GM23338 (cell line): Measurements from ENCODE around the gene GRIK2. TPM values are rescaled to one million over a fixed set of nuclear protein-coding genes. Genes with fewer than 3 reads are reported as not detected.

Source experiments
- ATAC-seq: fragments of 200-7000 bp; cut with Tn5 transposase; 3 replicates; pipeline ENCODE4 v1.9.1; 2020
- DNase-seq: peaks from one replicate; pipeline ENCODE4 v3.0.0-alpha.2; 2015; ENCODE audit warnings: low spot score
- H2AFZ ChIP-seq: fragments of 200-600 bp; sonication (generic); 2 replicates; pipeline ENCODE4 v1.8.0; 2016; ENCODE audit warnings: antibody characterized with exemption, mild to moderate bottlenecking, moderate library complexity
- H3F3A ChIP-seq: fragments of 200-600 bp; sonication (generic); replicated peaks from 2 replicates; pipeline ENCODE4 v1.8.0; 2017; ENCODE audit warnings: antibody characterized with exemption, mixed run types, low read depth
- H3K27ac ChIP-seq: fragments of 200-600 bp; sonication (generic); 2 replicates; pipeline ENCODE4 v1.6.1; 2016; ENCODE audit warnings: low read depth
- H3K27me3 ChIP-seq: fragments of 200-600 bp; sonication (generic); 2 replicates; pipeline ENCODE4 v1.8.0; 2016; ENCODE audit warnings: mild to moderate bottlenecking, mixed run types, moderate library complexity; ENCODE audit not compliant: insufficient read depth
- H3K36me3 ChIP-seq: fragments of 200-600 bp; sonication (generic); 2 replicates; pipeline ENCODE4 v1.8.0; 2016; ENCODE audit warnings: mild to moderate bottlenecking; ENCODE audit not compliant: insufficient read depth
- H3K4me1 ChIP-seq: fragments of 200-600 bp; sonication (generic); 2 replicates; pipeline ENCODE4 v1.8.0; 2016; ENCODE audit warnings: mild to moderate bottlenecking, moderate library complexity; ENCODE audit not compliant: insufficient read depth
- H3K4me2 ChIP-seq: fragments of 200-600 bp; sonication (generic); 2 replicates; pipeline ENCODE4 v1.7.1; 2017; ENCODE audit warnings: mixed run types
- H3K4me3 ChIP-seq: fragments of 200-600 bp; sonication (generic); 2 replicates; pipeline ENCODE4 v1.6.1; 2016; ENCODE audit warnings: mixed run types
- H3K79me2 ChIP-seq: fragments of 200-600 bp; sonication (generic); replicated peaks from 2 replicates; pipeline ENCODE4 v1.8.0; 2017; ENCODE audit warnings: mild to moderate bottlenecking; ENCODE audit not compliant: insufficient read depth
- H3K9me2 ChIP-seq: fragments of 200-600 bp; sonication (generic); 2 replicates; pipeline ENCODE4 v1.8.0; 2017; ENCODE audit not compliant: insufficient read depth
- H4K20me1 ChIP-seq: fragments of 200-600 bp; sonication (generic); replicated peaks from 2 replicates; pipeline ENCODE4 v1.8.0; 2017; ENCODE audit warnings: mild to moderate bottlenecking; ENCODE audit not compliant: insufficient read depth
- H3K27ac Mint-ChIP-seq: 2 replicates; pipeline ENCODE4 v1.8.0; 2020; ENCODE audit warnings: inconsistent platforms, mild to moderate bottlenecking, moderate library complexity, mixed read lengths
- H3K27me3 Mint-ChIP-seq: 3 replicates; pipeline ENCODE4 v1.8.0; 2022; ENCODE audit warnings: low read depth, mild to moderate bottlenecking, moderate library complexity, mixed read lengths, inconsistent platforms; ENCODE audit not compliant: insufficient read depth, poor library complexity
- H3K36me3 Mint-ChIP-seq: 3 replicates; pipeline ENCODE4 v1.8.0; 2021; ENCODE audit warnings: low read depth, mild to moderate bottlenecking, inconsistent platforms, moderate library complexity, mixed read lengths
- H3K4me1 Mint-ChIP-seq: 3 replicates; pipeline ENCODE4 v1.8.0; 2020; ENCODE audit warnings: mild to moderate bottlenecking, inconsistent platforms, mixed read lengths
- H3K4me3 Mint-ChIP-seq: 3 replicates; pipeline ENCODE4 v1.8.0; 2021; ENCODE audit warnings: moderate library complexity, mild to moderate bottlenecking, inconsistent platforms, mixed read lengths
- H3K9me3 Mint-ChIP-seq: 3 replicates; pipeline ENCODE4 v1.8.0; 2020; ENCODE audit warnings: moderate library complexity, mild to moderate bottlenecking, inconsistent platforms, mixed read lengths
- EZH2 ChIP-seq: fragments of 200-600 bp; sonication (generic); IDR thresholded peaks from one replicate; pipeline ENCODE4 v1.8.0; 2017; ENCODE audit warnings: antibody characterized with exemption, mild to moderate bottlenecking, low read depth; ENCODE audit not compliant: unreplicated experiment
- JUNB ChIP-seq: IDR thresholded peaks from one replicate; pipeline ENCODE4 v1.6.1; 2016; ENCODE audit warnings: antibody characterized with exemption; ENCODE audit not compliant: unreplicated experiment
- NANOG ChIP-seq: IDR thresholded peaks from 2 replicates; pipeline ENCODE4 v1.6.1; 2016; ENCODE audit warnings: antibody characterized with exemption, borderline replicate concordance
- POLR2AphosphoS5 ChIP-seq: IDR thresholded peaks from 2 replicates; pipeline ENCODE4 v1.6.1; 2016; ENCODE audit warnings: antibody characterized with exemption, low read depth
- polyA plus RNA-seq: library from polyadenylated mRNA; unstranded; fragments of >200 nt; fragmentation: Nextera tagmentation; extraction: Ambion mirVana; gene quantifications from 2 replicates; pipeline ENCODE4 v1.2.1, GENCODE V29; 2016
- total RNA-seq: library from RNA; depleted of rRNA; stranded (reverse); fragments of >200 nt; shearing (Covaris generic); gene quantifications from 2 replicates; pipeline ENCODE4 v1.2.3, GENCODE V29; 2014
- TF ChIP-seq, protein P1 (sequence below): IDR thresholded peaks from one replicate; pipeline ENCODE4 v1.6.1; 2018; ENCODE audit warnings: antibody characterized with exemption; ENCODE audit not compliant: unreplicated experiment
- TF ChIP-seq, protein P2 (sequence below): IDR thresholded peaks from 2 replicates; pipeline ENCODE4 v1.6.1; 2016; ENCODE audit warnings: antibody characterized with exemption

The GRIK2 gene
- total and polyA plus RNA-seq, 2 experiments from 2014 or later = 0.73 to 3.0 TPM

DNA sequence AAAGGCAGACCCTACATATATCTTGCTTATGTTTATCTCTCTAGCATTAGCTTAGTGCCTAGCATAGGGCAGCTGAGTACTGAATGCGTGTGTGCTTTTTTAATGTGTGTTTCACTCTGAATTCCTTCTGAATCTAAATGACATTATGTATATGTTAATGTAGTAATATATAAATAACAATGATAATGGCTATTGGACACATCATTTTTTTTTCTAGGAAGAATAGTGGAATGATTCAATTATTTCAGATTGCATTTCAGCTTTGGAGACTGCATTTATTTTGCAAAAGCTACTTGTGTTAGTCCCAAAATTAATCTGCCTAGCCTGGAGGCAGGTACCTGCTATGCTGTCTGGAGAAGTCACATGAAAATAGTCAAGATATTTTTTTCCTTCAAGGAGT lies 371.8 kb downstream of the GRIK2 start:
- Histone ChIP-seq H3K27ac (no peak overlapping the region), H3K36me3 (no peaks in the 10 kb centered on the region), H3K79me2 (no peaks in the 10 kb centered on the region), H3K4me1 (peaks cover 84% of the 10 kb centered on the region), H3K9me2 (no peaks in the 10 kb centered on the region), H3F3A (no peaks in the 10 kb centered on the region; the same call in 1 of the 2 replicates), H3K4me2 (peak overlapping the region; percentile 39), H3K27me3 (no peaks in the 10 kb centered on the region), H3K4me3 (no peak overlapping the region), H2AFZ (no peak overlapping the region), H4K20me1 (no peaks in the 10 kb centered on the region)
- Mint-ChIP-seq H3K9me3 (no peaks in the 10 kb centered on the region), H3K36me3 (no peaks in the 10 kb centered on the region), H3K4me1 (peaks cover 55% of the 10 kb centered on the region), H3K27ac (peak overlapping the region; percentile 76), H3K4me3 (no peak overlapping the region), H3K27me3 (no peaks in the 10 kb centered on the region)
- DNase-seq (no peak), ATAC-seq (no peak)
- TF ChIP-seq, protein P1, sequence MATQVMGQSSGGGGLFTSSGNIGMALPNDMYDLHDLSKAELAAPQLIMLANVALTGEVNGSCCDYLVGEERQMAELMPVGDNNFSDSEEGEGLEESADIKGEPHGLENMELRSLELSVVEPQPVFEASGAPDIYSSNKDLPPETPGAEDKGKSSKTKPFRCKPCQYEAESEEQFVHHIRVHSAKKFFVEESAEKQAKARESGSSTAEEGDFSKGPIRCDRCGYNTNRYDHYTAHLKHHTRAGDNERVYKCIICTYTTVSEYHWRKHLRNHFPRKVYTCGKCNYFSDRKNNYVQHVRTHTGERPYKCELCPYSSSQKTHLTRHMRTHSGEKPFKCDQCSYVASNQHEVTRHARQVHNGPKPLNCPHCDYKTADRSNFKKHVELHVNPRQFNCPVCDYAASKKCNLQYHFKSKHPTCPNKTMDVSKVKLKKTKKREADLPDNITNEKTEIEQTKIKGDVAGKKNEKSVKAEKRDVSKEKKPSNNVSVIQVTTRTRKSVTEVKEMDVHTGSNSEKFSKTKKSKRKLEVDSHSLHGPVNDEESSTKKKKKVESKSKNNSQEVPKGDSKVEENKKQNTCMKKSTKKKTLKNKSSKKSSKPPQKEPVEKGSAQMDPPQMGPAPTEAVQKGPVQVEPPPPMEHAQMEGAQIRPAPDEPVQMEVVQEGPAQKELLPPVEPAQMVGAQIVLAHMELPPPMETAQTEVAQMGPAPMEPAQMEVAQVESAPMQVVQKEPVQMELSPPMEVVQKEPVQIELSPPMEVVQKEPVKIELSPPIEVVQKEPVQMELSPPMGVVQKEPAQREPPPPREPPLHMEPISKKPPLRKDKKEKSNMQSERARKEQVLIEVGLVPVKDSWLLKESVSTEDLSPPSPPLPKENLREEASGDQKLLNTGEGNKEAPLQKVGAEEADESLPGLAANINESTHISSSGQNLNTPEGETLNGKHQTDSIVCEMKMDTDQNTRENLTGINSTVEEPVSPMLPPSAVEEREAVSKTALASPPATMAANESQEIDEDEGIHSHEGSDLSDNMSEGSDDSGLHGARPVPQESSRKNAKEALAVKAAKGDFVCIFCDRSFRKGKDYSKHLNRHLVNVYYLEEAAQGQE = no peak
- TF ChIP-seq EZH2 (no peak), JUNB (no peak)
- TF ChIP-seq, protein P2, sequence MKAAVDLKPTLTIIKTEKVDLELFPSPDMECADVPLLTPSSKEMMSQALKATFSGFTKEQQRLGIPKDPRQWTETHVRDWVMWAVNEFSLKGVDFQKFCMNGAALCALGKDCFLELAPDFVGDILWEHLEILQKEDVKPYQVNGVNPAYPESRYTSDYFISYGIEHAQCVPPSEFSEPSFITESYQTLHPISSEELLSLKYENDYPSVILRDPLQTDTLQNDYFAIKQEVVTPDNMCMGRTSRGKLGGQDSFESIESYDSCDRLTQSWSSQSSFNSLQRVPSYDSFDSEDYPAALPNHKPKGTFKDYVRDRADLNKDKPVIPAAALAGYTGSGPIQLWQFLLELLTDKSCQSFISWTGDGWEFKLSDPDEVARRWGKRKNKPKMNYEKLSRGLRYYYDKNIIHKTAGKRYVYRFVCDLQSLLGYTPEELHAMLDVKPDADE = no peak

DNA sequence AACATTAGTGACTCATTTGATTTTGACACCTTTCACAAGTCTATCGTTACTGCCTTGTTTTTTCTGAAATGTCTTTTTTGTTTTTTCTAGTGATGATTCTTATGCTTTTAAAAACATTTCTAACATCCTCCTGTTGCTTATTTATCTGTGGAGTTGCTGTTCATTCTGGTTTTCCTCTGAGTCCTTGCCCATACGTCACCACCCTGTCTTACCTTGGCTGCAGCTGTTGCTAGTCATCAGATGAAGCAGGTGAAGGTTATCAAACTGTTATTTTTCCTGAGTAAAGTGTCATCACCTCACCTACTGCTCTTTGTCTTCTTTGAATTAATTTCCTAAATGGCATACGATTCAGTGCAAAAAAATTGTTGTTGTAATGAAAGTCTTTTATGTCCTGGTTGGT lies 376.6 kb downstream of the GRIK2 start:
- Histone ChIP-seq H3K36me3 (no peaks in the 10 kb centered on the region), H4K20me1 (no peaks in the 10 kb centered on the region), H3K4me2 (no peak overlapping the region; the same call in 1 of the 2 replicates), H3K4me1 (peaks cover 54% of the 10 kb centered on the region), H3K79me2 (no peaks in the 10 kb centered on the region), H3K27me3 (no peaks in the 10 kb centered on the region), H3K4me3 (no peak overlapping the region), H3F3A (no peaks in the 10 kb centered on the region), H3K9me2 (no peaks in the 10 kb centered on the region), H3K27ac (no peak overlapping the region), H2AFZ (no peak overlapping the region)
- ATAC-seq (no peak), DNase-seq (no peak)
- H3K4me3 Mint-ChIP-seq = no peak overlapping the region
- TF ChIP-seq NANOG (no peak), EZH2 (no peak), POLR2AphosphoS5 (no peak)
- TF ChIP-seq, protein P1 = no peak
- peaks cover 4% of the 10 kb centered on the region; the same call in 1 of the 3 replicates for H3K36me3 Mint-ChIP-seq
- no peaks in the 10 kb centered on the region for H3K9me3 Mint-ChIP-seq
- peaks cover 34% of the 10 kb centered on the region for H3K4me1 Mint-ChIP-seq
- H3K27ac Mint-ChIP-seq = peak overlapping the region; percentile 6
- no peaks in the 10 kb centered on the region for H3K27me3 Mint-ChIP-seq
